Activated naive CD4-positive, alpha-beta T cell treated with anti-CD3 and anti-CD28 coated beads, Interleukin-2, amount 50 U/mL, for 24 hours (primary cell): ENCODE data around the gene SERPINF2.

Source experiments
- H3K27ac Mint-ChIP-seq: one replicate; pipeline ENCODE4 v1.8.0; 2021; ENCODE audit warnings: mild to moderate bottlenecking, mixed read lengths
- H3K27me3 Mint-ChIP-seq: one replicate; pipeline ENCODE4 v1.8.0; 2021; ENCODE audit warnings: mixed read lengths
- H3K36me3 Mint-ChIP-seq: one replicate; pipeline ENCODE4 v1.8.0; 2021; ENCODE audit warnings: mixed read lengths
- H3K4me1 Mint-ChIP-seq: one replicate; pipeline ENCODE4 v1.8.0; 2021; ENCODE audit warnings: mixed read lengths
- H3K4me3 Mint-ChIP-seq: one replicate; pipeline ENCODE4 v1.8.0; 2021; ENCODE audit warnings: mild to moderate bottlenecking, mixed read lengths
- H3K9me3 Mint-ChIP-seq: one replicate; pipeline ENCODE4 v1.8.0; 2021; ENCODE audit warnings: mixed read lengths

SERPINF2 gene

DNA sequence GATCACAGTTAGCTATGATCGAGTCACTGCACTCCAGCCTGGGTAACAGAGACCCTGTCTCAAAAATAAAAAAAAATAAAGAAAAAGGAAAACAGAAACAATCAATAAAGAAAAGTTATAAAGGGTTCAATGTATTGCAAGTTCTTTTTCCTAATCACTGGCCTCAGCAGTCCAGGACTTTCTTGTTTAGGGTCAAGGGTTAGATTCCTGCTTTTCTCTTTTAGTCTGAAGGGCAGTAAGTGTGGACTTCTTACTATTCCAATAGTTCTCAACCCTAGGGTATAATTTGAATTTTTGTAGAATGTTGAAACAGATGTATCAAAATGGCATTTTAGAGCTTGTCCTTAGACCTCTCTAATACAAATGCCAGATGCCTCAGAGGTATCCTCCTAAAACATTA lies 59.8 kb downstream of the SERPINF2 start:
- H3K9me3 Mint-ChIP-seq = no peaks in the 10 kb centered on the region
- H3K36me3 Mint-ChIP-seq = peaks cover 5% of the 10 kb centered on the region
- H3K27ac Mint-ChIP-seq = no peak overlapping the region
- no peak overlapping the region for H3K4me3 Mint-ChIP-seq
- H3K27me3 Mint-ChIP-seq = no peaks in the 10 kb centered on the region
- peaks cover 2% of the 10 kb centered on the region for H3K4me1 Mint-ChIP-seq

- Mint-ChIP-seq H3K36me3 (peaks cover 8% of the 10 kb centered on the region), H3K4me3 (no peak overlapping the region), H3K9me3 (no peaks in the 10 kb centered on the region), H3K27me3 (no peaks in the 10 kb centered on the region), H3K27ac (no peak overlapping the region), H3K4me1 (peaks cover 7% of the 10 kb centered on the region)
Observed at GRCh38 chr17:1803280-1803679, 60.6 kb downstream of the SERPINF2 start.
